Kidney capillary endothelial cell (primary cell): ENCODE measurements around the gene SSR1.

Source experiments
- DNase-seq: peaks from one replicate; pipeline ENCODE4 v3.0.0-alpha.2; 2018; ENCODE audit warnings: low spot score

Gene SSR1

GRCh38 chr6:7258231-7258763 lies 54.7 kb downstream of the SSR1 start:
- DNase-seq: no peak

- DNase-seq: no peak
These were observed 55.3 kb downstream of the SSR1 start for GRCh38 chr6:7257521-7258230.

- no peak for DNase-seq
These were observed 56.2 kb downstream of the SSR1 start for GRCh38 chr6:7256785-7257184.

GRCh38 chr6:7255918-7256317 lies 57.1 kb downstream of the SSR1 start:
- DNase-seq: no peak

- DNase-seq: no peak
These were observed 57.8 kb downstream of the SSR1 start for GRCh38 chr6:7254980-7255835.

GRCh38 chr6:7252390-7252789 lies 60.6 kb downstream of the SSR1 start:
- no peak for DNase-seq

GRCh38 chr6:7251646-7252260 lies 61.2 kb downstream of the SSR1 start:
- no peak for DNase-seq

GRCh38 chr6:7250812-7251211 lies 62.2 kb downstream of the SSR1 start:
- no peak for DNase-seq

GRCh38 chr6:7249946-7250643 lies 62.9 kb downstream of the SSR1 start:
- DNase-seq: no peak

GRCh38 chr6:7249391-7249790 lies 63.6 kb downstream of the SSR1 start:
- no peak for DNase-seq

GRCh38 chr6:7247828-7248227 lies 65.2 kb downstream of the SSR1 start:
- DNase-seq: no peak

GRCh38 chr6:7247179-7247456 lies 65.9 kb downstream of the SSR1 start:
- DNase-seq: no peak

- DNase-seq: no peak
These were observed 66.4 kb downstream of the SSR1 start for GRCh38 chr6:7246401-7247178.

GRCh38 chr6:7245668-7246393 lies 67.2 kb downstream of the SSR1 start:
- DNase-seq: no peak

GRCh38 chr6:7243179-7243981 lies 69.6 kb downstream of the SSR1 start:
- peak; percentile 67 for DNase-seq

- DNase-seq: no peak
These were observed 70.2 kb downstream of the SSR1 start for GRCh38 chr6:7242835-7243178.

- DNase-seq: no peak
These were observed 71.0 kb downstream of the SSR1 start for GRCh38 chr6:7241709-7242645.

GRCh38 chr6:7241160-7241559 lies 71.8 kb downstream of the SSR1 start:
- DNase-seq: no peak

- DNase-seq: no peak
These were observed 72.6 kb downstream of the SSR1 start for GRCh38 chr6:7240351-7240750.
